ENCODE results near the gene IL10RB. TPM values are rescaled to one million over a fixed set of nuclear protein-coding genes. Genes with fewer than 3 reads are reported as not detected.

IL10RB gene
- total and polyA plus RNA-seq, 10 of the 15 experiments (the other 5 are each of a cell fraction or from before 2014, with no cell fraction given), result 15.0 to 55.1 (median 34.9) TPM

DNA sequence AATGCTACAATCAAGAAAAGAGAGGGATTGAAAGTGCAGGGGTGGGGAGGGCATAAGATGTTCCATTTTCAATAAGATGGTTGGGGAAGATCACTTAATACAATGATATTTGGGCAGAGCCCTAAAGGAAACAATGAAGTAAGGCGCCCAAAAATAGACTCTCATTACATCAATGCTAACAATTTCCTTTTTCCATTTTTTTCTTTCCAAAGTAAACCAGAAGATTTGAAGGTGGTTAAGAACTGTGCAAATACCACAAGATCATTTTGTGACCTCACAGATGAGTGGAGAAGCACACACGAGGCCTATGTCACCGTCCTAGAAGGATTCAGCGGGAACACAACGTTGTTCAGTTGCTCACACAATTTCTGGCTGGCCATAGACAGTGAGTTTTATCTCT, 19.7 kb upstream of the IL10RB start:
- Histone ChIP-seq H3K4me1 (ENCODE audit: control insufficient read depth, insufficient read depth, low read length) (peaks cover 15% of the 10 kb centered on the region), H3K9me3 (replicated peaks; ENCODE audit: control insufficient read depth, insufficient read depth, low read length) (no peaks in the 10 kb centered on the region), H3K27ac (ENCODE audit: control insufficient read depth, insufficient read depth) (no peak overlapping the region), H2AFZ (ENCODE audit: control insufficient read depth, low read depth, low read length) (no peak overlapping the region), H3K4me3 (no peak overlapping the region), H3K27me3 (replicated peaks in 1 of 2; ENCODE audit: control insufficient read depth in 2 of 2, insufficient read depth in 2 of 2, low read length in 1 of 2) (no peaks in the 10 kb centered on the region), H3K36me3 (ENCODE audit: control insufficient read depth in 2 of 2, insufficient read depth in 2 of 2, low read length in 1 of 2) (peaks cover 25 to 59% of the 10 kb centered on the region in 2 experiments), H3K4me2 (ENCODE audit: control insufficient read depth, insufficient read depth) (no peak overlapping the region), H4K20me1 (ENCODE audit: control insufficient read depth, insufficient read depth) (no peaks in the 10 kb centered on the region), H3K79me2 (ENCODE audit: control insufficient read depth, insufficient read depth, low read length) (peaks cover 16% of the 10 kb centered on the region), H3K9ac (ENCODE audit: control insufficient read depth, insufficient read depth, low read length) (no peak overlapping the region)
- intact Hi-C loops (cut with micrococcal nuclease; ENCODE audit: unreplicated experiment) (no loop called here), in situ Hi-C loops (cut with MboI) (no loop called here)
- RAD21 ChIA-PET (ENCODE audit: unreplicated experiment), result no interaction called here
- ATAC-seq, result no peak
- no TSS peak for BruUV-seq (replicated peaks)
- no peak for FAIRE-seq
- CTCF ChIA-PET, result no interaction called here
- SMC1A ChIA-PET (ENCODE audit: uncharacterized antibody, unreplicated experiment), result interaction anchor here (0.7 kb wide), 1 partner anchor 39 kb away, joined by 3 read pairs; no protein-coding TSS in a partner anchor
- POLR2A ChIA-PET, result no interaction called here
- TF ChIP-seq EGR1 (IDR thresholded peaks at IDR 0.05; ENCODE audit: borderline replicate concordance in 1 of 2, low read depth in 2 of 2, low read length in 2 of 2) (no peak), ESRRA (IDR thresholded peaks at IDR 0.05; ENCODE audit: low read length) (no peak), FOXK2 (IDR thresholded peaks at IDR 0.05) (no peak), RELA (IDR thresholded peaks at IDR 0.05; ENCODE audit: borderline replicate concordance, partially characterized antibody) (no peak), NFYA (IDR thresholded peaks at IDR 0.05; ENCODE audit: borderline replicate concordance, low read depth, low read length) (no peak), NFIC (IDR thresholded peaks at IDR 0.05; ENCODE audit: low read depth, low read length) (no peak), ZZZ3 (IDR thresholded peaks at IDR 0.05; ENCODE audit: control insufficient read depth, insufficient read length, low read depth) (no peak), POLR2AphosphoS2 (IDR thresholded peaks at IDR 0.05; ENCODE audit: low read depth, low read length) (no peak), CBX5 (IDR thresholded peaks at IDR 0.05; ENCODE audit: low read depth) (no peak), NR2C1 (IDR thresholded peaks at IDR 0.05) (no peak), CBX3 (IDR thresholded peaks at IDR 0.05; ENCODE audit: borderline replicate concordance, low read depth) (no peak), PAX8 (IDR thresholded peaks at IDR 0.05) (no peak), KDM1A (IDR thresholded peaks at IDR 0.05; ENCODE audit: borderline replicate concordance) (no peak)
- TF ChIP-seq, protein P1, sequence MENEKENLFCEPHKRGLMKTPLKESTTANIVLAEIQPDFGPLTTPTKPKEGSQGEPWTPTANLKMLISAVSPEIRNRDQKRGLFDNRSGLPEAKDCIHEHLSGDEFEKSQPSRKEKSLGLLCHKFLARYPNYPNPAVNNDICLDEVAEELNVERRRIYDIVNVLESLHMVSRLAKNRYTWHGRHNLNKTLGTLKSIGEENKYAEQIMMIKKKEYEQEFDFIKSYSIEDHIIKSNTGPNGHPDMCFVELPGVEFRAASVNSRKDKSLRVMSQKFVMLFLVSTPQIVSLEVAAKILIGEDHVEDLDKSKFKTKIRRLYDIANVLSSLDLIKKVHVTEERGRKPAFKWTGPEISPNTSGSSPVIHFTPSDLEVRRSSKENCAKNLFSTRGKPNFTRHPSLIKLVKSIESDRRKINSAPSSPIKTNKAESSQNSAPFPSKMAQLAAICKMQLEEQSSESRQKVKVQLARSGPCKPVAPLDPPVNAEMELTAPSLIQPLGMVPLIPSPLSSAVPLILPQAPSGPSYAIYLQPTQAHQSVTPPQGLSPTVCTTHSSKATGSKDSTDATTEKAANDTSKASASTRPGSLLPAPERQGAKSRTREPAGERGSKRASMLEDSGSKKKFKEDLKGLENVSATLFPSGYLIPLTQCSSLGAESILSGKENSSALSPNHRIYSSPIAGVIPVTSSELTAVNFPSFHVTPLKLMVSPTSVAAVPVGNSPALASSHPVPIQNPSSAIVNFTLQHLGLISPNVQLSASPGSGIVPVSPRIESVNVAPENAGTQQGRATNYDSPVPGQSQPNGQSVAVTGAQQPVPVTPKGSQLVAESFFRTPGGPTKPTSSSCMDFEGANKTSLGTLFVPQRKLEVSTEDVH (IDR thresholded peaks at IDR 0.05; ENCODE audit: low read depth, partially characterized antibody), result no peak
- TF ChIP-seq, protein P2, sequence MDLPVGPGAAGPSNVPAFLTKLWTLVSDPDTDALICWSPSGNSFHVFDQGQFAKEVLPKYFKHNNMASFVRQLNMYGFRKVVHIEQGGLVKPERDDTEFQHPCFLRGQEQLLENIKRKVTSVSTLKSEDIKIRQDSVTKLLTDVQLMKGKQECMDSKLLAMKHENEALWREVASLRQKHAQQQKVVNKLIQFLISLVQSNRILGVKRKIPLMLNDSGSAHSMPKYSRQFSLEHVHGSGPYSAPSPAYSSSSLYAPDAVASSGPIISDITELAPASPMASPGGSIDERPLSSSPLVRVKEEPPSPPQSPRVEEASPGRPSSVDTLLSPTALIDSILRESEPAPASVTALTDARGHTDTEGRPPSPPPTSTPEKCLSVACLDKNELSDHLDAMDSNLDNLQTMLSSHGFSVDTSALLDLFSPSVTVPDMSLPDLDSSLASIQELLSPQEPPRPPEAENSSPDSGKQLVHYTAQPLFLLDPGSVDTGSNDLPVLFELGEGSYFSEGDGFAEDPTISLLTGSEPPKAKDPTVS (IDR thresholded peaks at IDR 0.05; ENCODE audit: low read depth, low read length), result no peak
- no peak for DNase-seq (ENCODE audit: low read depth, low spot score)
- 100% methylated on average over 5 of the region's 5 CpGs for WGBS (ENCODE audit: insufficient coverage, insufficient replicate concordance, low lambda C conversion rate, missing lambda C conversion rate)
